K562 (cell line): ENCODE results near the gene MBOAT1. TPM values are rescaled to one million over a fixed set of nuclear protein-coding genes. Genes with fewer than 3 reads are reported as not detected.

Experiments used
- ATAC-seq: fragments of 200-7000 bp; cut with Tn5 transposase; 3 replicates; pipeline ENCODE4 v1.9.1; 2020; ENCODE audit warnings: moderate library complexity
- BruUV-seq: library from RNA; stranded (reverse); fragments of 400-500 nt; replicated peaks from 2 replicates; lab custom pipeline; 2021; lab: Mats Ljungman, UMichigan
- CTCF ChIA-PET: fragments of 300-600 bp; formaldehyde crosslinking; extraction: SDS; loops from one replicate; lab custom pipeline; 2021; ENCODE audit warnings: low intra/inter-chr PET ratio; lab: Yijun Ruan, JAX
- POLR2A ChIA-PET: fragments of 300-600, 350-650 bp; sonication (Branson Sonifier 250); formaldehyde crosslinking; extraction: SDS; loops from one replicate; lab custom pipeline; 2021; ENCODE audit warnings: antibody characterized with exemption, inconsistent platforms; lab: Yijun Ruan, JAX
- DNase-seq, 4 experiments: peaks; one replicate each; pipeline versions ENCODE4 v3.0.0 to v3.0.0-alpha.2; 2011 to 2018; ENCODE audit warnings: low spot score in 3 of 4, mixed read lengths in 3 of 4; ENCODE audit errors: extremely low read depth in 1 of 4
- FAIRE-seq: peaks from 2 replicates; lab custom pipeline; 2011; peaks lifted over from hg19 to GRCh38; lab: Jason Lieb, UNC
- H2AFZ ChIP-seq: 2 replicates; pipeline ENCODE4 v1.6.0; 2011; ENCODE audit warnings: low read depth, low read length, control low read depth, inconsistent platforms
- H3K27ac ChIP-seq: fragments of 200-600 bp; 3 replicates; pipeline ENCODE4 v1.8.0; 2011; ENCODE audit warnings: low read depth, mild to moderate bottlenecking, control low read depth, inconsistent platforms, low read length, moderate library complexity, mixed read lengths; ENCODE audit errors: extremely low read depth
- H3K27me3 ChIP-seq, 2 experiments: fragments of 300-600 bp in 1 of 2; 2 replicates in 1 of 2; 3 replicates in 1 of 2; pipeline versions ENCODE4 v1.6.0 to v1.8.0; 2011; ENCODE audit warnings: inconsistent platforms in 2 of 2, low read length in 2 of 2, mild to moderate bottlenecking in 1 of 2, mixed read lengths in 1 of 2, moderate library complexity in 1 of 2; ENCODE audit not compliant: control insufficient read depth in 2 of 2, insufficient read depth in 2 of 2
- H3K36me3 ChIP-seq: fragments of 300-600 bp; 3 replicates; pipeline ENCODE4 v1.8.0; 2011; ENCODE audit warnings: mild to moderate bottlenecking, low read length, inconsistent platforms; ENCODE audit not compliant: control insufficient read depth, insufficient read depth
- H3K4me1 ChIP-seq, 2 experiments: fragments of 200-600 bp in 1 of 2; replicated peaks in 1 of 2; 2 replicates in 1 of 2; 3 replicates in 1 of 2; pipeline versions ENCODE4 v1.5.1 to v1.8.0; 2011; ENCODE audit warnings: inconsistent platforms in 2 of 2, low read length in 2 of 2, mild to moderate bottlenecking in 1 of 2, mixed read lengths in 1 of 2, moderate library complexity in 1 of 2; ENCODE audit not compliant: control insufficient read depth in 2 of 2, insufficient read depth in 2 of 2
- H3K4me2 ChIP-seq: 2 replicates; pipeline ENCODE4 v1.6.1; 2011; ENCODE audit warnings: low read length, control low read depth, inconsistent platforms, mixed read lengths; ENCODE audit not compliant: insufficient read depth
- H3K4me3 ChIP-seq: fragments of 200-600 bp; sonication (generic), shearing (Covaris generic); 2 replicates; pipeline ENCODE4 v1.5.1; 2016; ENCODE audit warnings: control low read depth, inconsistent platforms
- H3K79me2 ChIP-seq: fragments of 200-600 bp; 3 replicates; pipeline ENCODE4 v1.8.0; 2011; ENCODE audit warnings: low read length, inconsistent platforms; ENCODE audit not compliant: control insufficient read depth, insufficient read depth
- H3K9ac ChIP-seq, 2 experiments: 2 replicates each; pipeline versions ENCODE4 v1.6.0 to v1.6.1; 2011; ENCODE audit warnings: low read depth in 2 of 2, low read length in 2 of 2, control low read depth in 1 of 2, inconsistent platforms in 1 of 2, mild to moderate bottlenecking in 1 of 2, mixed read lengths in 1 of 2; ENCODE audit not compliant: insufficient read depth in 1 of 2
- H3K9me1 ChIP-seq: one replicate; pipeline ENCODE4 v1.6.0; 2011; ENCODE audit warnings: inconsistent platforms, mild to moderate bottlenecking, low read length, moderate library complexity; ENCODE audit not compliant: control insufficient read depth, insufficient read depth
- H3K9me3 ChIP-seq: replicated peaks from 2 replicates; pipeline ENCODE4 v1.5.1; 2011; ENCODE audit warnings: low read depth, low read length, inconsistent platforms; ENCODE audit not compliant: control insufficient read depth, insufficient read depth
- H4K20me1 ChIP-seq: replicated peaks from 2 replicates; pipeline ENCODE4 v1.6.1; 2011; ENCODE audit warnings: low read length, inconsistent platforms, mixed read lengths; ENCODE audit not compliant: control insufficient read depth, insufficient read depth
- BRCA1 ChIP-seq, 2 experiments: fragments of 450-650 bp in 1 of 2; sonication (generic) in 1 of 2; formaldehyde crosslinking in 1 of 2; IDR thresholded peaks; 2 replicates each; pipeline versions ENCODE4 v1.5.0 to v1.6.1; 2017 to 2020; ENCODE audit warnings: mild to moderate bottlenecking in 1 of 2, missing genetic modification reagents in 1 of 2
- CC2D1A ChIP-seq: fragments of 450-650 bp; IDR thresholded peaks from 2 replicates; pipeline ENCODE4 v1.6.1; 2017; ENCODE audit warnings: mild to moderate bottlenecking
- ELF2 ChIP-seq: fragments of 250-450 bp; sonication (Bioruptor Pico); IDR thresholded peaks from 2 replicates; pipeline ENCODE4 v1.5.0; 2021; ENCODE audit warnings: mild to moderate bottlenecking
- EP400 ChIP-seq: fragments of 450-650 bp; IDR thresholded peaks from 2 replicates; pipeline ENCODE4 v1.6.1; 2017; ENCODE audit warnings: antibody characterized with exemption, mild to moderate bottlenecking, moderate library complexity
- MECOM ChIP-seq: fragments of 250-450 bp; sonication (Bioruptor Pico); IDR thresholded peaks from 2 replicates; pipeline ENCODE4 v1.8.0; 2022; ENCODE audit warnings: inconsistent platforms
- PHF21A ChIP-seq: fragments of 450-650 bp; IDR thresholded peaks from 2 replicates; pipeline ENCODE4 v1.6.1; 2017; ENCODE audit warnings: low read depth, borderline replicate concordance
- PHF8 ChIP-seq: fragments of 200-600 bp; sonication (generic); IDR thresholded peaks from 2 replicates; pipeline ENCODE4 v1.6.1; 2012; ENCODE audit warnings: mixed run types, mild to moderate bottlenecking, inconsistent platforms, low read length, moderate library complexity, borderline replicate concordance
- PRMT5 ChIP-seq: sonication (generic); formaldehyde crosslinking; IDR thresholded peaks from 2 replicates; pipeline ENCODE4 v1.5.0; 2020; ENCODE audit warnings: missing genetic modification reagents
- WHSC1 ChIP-seq: IDR thresholded peaks from one replicate; pipeline ENCODE4 v1.6.1; 2012; ENCODE audit warnings: low read length, control low read depth, inconsistent platforms
- ZBTB1 ChIP-seq: sonication (generic); formaldehyde crosslinking; IDR thresholded peaks from 2 replicates; pipeline ENCODE4 v1.8.1; 2023; ENCODE audit warnings: missing genetic modification reagents, low read depth, mild to moderate bottlenecking, borderline replicate concordance
- ZBTB17 ChIP-seq: fragments of 450-650 bp; formaldehyde crosslinking; IDR thresholded peaks from 2 replicates; pipeline ENCODE4 v1.4.0; 2020; ENCODE audit warnings: mild to moderate bottlenecking
- ZC3H4 ChIP-seq: sonication (generic); formaldehyde crosslinking; IDR thresholded peaks from 2 replicates; pipeline ENCODE4 v1.9.0; 2021; ENCODE audit warnings: missing genetic modification reagents, borderline replicate concordance
- ZKSCAN3 ChIP-seq: fragments of 250-450 bp; sonication (Bioruptor Pico); IDR thresholded peaks from 2 replicates; pipeline ENCODE4 v1.4.0; 2020
- ZNF76 ChIP-seq: fragments of 250-450 bp; sonication (Bioruptor Pico); IDR thresholded peaks from 2 replicates; pipeline ENCODE4 v1.4.0; 2020; ENCODE audit warnings: mild to moderate bottlenecking, moderate library complexity, borderline replicate concordance
- WGBS: fragments of 100-300 bp; shearing (Covaris generic); methylation state at CpG from one replicate; pipeline ENCODE4 v1.1.6; 2016; ENCODE audit warnings: low coverage, mixed read lengths; ENCODE audit not compliant: insufficient coverage; ENCODE audit errors: missing lambda C conversion rate; 5-methylcytosine and 5-hydroxymethylcytosine counted together
- in situ Hi-C: fragments of 300-500 bp; cut with MboI; formaldehyde crosslinking; loops from 4 replicates; pipeline ENCODE4 v1.15.0; 2018; ENCODE audit warnings: inconsistent platforms, mixed read lengths
- intact Hi-C: fragments of 100-400 bp; cut with micrococcal nuclease; formaldehyde crosslinking; loops from 2 replicates; pipeline ENCODE4 v1.14.2; 2022
- polyA plus RNA-seq, 8 experiments: library from polyadenylated mRNA; depleted of rRNA in 4 of 8; stranded (reverse) in 5 of 8; unstranded in 3 of 8; fragments of >200 nt; fragmentation: Nextera tagmentation in 2 of 8; fragmentation: Illumina TruSeq in 1 of 8; extraction: Ambion mirVana in 2 of 8; extraction: Trizol in 1 of 8; gene quantifications; 2 replicates each; pipeline versions ENCODE4 v1.2.1 to v1.2.3, GENCODE V29; 2011 to 2014; ENCODE audit warnings: inconsistent platforms in 1 of 8, missing spikeins in 1 of 8
- total RNA-seq, 7 experiments: library from RNA; depleted of rRNA in 6 of 7; stranded (reverse); fragments of >200 nt in 6 of 7; fragmentation: Illumina TruSeq in 2 of 7; extraction: Trizol in 2 of 7; gene quantifications; 2 replicates each; pipeline versions ENCODE4 v1.2.1 to v1.2.3, GENCODE V29; 2011 to 2021; ENCODE audit warnings: low replicate concordance in 1 of 7
- TF ChIP-seq, protein P1 (sequence below): fragments of 250-450 bp; sonication (Bioruptor Pico); IDR thresholded peaks from 2 replicates; pipeline ENCODE4 v1.9.0; 2021; ENCODE audit warnings: mild to moderate bottlenecking, inconsistent platforms
- TF ChIP-seq, protein P2 (sequence below): fragments of 450-650 bp; formaldehyde crosslinking; IDR thresholded peaks from 2 replicates; pipeline ENCODE4 v1.4.0; 2022; ENCODE audit warnings: missing genetic modification characterization
- TF ChIP-seq, protein P3 (sequence below): sonication (generic); formaldehyde crosslinking; IDR thresholded peaks from 2 replicates; pipeline ENCODE4 v1.8.0; 2022; ENCODE audit warnings: missing genetic modification reagents, mild to moderate bottlenecking, borderline replicate concordance

The MBOAT1 gene
- total and polyA plus RNA-seq, 9 of the 15 experiments (the other 6 are each of a cell fraction or from before 2014, with no cell fraction given) = 0.13 to 16.5 (median 10.3) TPM

DNA sequence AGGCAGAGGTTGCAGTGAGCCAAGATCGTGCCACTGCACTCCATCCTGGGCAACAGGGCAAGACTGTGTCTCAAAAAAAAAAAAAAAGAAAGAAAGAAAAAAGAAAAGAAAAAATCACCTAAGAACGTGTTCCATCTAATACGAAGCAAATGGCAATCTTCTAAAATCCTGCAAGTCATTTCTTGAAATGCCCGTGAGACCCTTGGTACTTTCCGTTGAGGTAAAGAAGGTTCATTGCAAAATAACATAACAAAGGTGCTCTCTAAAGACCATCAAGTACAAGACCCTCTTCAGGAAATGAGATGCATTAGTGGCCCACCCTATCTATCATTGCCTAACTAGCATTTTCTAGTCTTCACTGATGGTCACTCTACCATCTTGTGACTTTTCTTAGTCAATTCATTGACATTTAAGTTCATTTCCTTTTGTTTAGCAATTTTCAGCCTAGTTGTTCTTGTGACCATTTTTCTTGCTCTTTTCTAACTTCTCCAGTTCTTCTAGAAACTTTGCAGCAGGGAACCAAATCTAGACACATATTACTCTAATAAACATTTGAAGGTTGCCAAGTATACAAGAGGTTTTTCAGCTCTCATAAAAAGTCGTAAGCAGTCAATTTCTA lies 14.0 kb downstream of the MBOAT1 start:
- intact Hi-C loops (no loop called here), in situ Hi-C loops (no loop called here)
- CTCF ChIA-PET = no interaction called here
- H3K4me3 ChIP-seq = no peak overlapping the region
- ATAC-seq = no peak
- H3K79me2 ChIP-seq = peaks cover 20% of the 10 kb centered on the region
- H3K27me3 ChIP-seq = no peaks in the 10 kb centered on the region
- WGBS = 80% methylated on average over 6 of the region's 6 CpGs
- FAIRE-seq = no peak
- H3K36me3 ChIP-seq = no peaks in the 10 kb centered on the region
- H2AFZ ChIP-seq = no peak overlapping the region
- TF ChIP-seq ZBTB1 (CRISPR knock-in tag) (no peak), ZC3H4 (CRISPR knock-in tag) (no peak), BRCA1 (IDR thresholded peaks at IDR 0.05) (no peak), BRCA1 (CRISPR knock-in tag; IDR thresholded peaks at IDR 0.05) (no peak), ZBTB17 (no peak), EP400 (no peak), MECOM (no peak), PHF21A (no peak), ZNF76 (CRISPR knock-in tag) (no peak), ELF2 (CRISPR knock-in tag) (no peak), PHF8 (no peak), CC2D1A (no peak), PRMT5 (CRISPR knock-in tag) (no peak), ZKSCAN3 (no peak), WHSC1 (no peak)
- TF ChIP-seq, protein P1, sequence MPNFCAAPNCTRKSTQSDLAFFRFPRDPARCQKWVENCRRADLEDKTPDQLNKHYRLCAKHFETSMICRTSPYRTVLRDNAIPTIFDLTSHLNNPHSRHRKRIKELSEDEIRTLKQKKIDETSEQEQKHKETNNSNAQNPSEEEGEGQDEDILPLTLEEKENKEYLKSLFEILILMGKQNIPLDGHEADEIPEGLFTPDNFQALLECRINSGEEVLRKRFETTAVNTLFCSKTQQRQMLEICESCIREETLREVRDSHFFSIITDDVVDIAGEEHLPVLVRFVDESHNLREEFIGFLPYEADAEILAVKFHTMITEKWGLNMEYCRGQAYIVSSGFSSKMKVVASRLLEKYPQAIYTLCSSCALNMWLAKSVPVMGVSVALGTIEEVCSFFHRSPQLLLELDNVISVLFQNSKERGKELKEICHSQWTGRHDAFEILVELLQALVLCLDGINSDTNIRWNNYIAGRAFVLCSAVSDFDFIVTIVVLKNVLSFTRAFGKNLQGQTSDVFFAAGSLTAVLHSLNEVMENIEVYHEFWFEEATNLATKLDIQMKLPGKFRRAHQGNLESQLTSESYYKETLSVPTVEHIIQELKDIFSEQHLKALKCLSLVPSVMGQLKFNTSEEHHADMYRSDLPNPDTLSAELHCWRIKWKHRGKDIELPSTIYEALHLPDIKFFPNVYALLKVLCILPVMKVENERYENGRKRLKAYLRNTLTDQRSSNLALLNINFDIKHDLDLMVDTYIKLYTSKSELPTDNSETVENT = no peak
- TF ChIP-seq, protein P2, sequence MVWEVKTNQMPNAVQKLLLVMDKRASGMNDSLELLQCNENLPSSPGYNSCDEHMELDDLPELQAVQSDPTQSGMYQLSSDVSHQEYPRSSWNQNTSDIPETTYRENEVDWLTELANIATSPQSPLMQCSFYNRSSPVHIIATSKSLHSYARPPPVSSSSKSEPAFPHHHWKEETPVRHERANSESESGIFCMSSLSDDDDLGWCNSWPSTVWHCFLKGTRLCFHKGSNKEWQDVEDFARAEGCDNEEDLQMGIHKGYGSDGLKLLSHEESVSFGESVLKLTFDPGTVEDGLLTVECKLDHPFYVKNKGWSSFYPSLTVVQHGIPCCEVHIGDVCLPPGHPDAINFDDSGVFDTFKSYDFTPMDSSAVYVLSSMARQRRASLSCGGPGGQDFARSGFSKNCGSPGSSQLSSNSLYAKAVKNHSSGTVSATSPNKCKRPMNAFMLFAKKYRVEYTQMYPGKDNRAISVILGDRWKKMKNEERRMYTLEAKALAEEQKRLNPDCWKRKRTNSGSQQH (CRISPR knock-in tag) = no peak
- TF ChIP-seq, protein P3, sequence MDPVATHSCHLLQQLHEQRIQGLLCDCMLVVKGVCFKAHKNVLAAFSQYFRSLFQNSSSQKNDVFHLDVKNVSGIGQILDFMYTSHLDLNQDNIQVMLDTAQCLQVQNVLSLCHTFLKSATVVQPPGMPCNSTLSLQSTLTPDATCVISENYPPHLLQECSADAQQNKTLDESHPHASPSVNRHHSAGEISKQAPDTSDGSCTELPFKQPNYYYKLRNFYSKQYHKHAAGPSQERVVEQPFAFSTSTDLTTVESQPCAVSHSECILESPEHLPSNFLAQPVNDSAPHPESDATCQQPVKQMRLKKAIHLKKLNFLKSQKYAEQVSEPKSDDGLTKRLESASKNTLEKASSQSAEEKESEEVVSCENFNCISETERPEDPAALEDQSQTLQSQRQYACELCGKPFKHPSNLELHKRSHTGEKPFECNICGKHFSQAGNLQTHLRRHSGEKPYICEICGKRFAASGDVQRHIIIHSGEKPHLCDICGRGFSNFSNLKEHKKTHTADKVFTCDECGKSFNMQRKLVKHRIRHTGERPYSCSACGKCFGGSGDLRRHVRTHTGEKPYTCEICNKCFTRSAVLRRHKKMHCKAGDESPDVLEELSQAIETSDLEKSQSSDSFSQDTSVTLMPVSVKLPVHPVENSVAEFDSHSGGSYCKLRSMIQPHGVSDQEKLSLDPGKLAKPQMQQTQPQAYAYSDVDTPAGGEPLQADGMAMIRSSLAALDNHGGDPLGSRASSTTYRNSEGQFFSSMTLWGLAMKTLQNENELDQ = no peak
- H3K4me2 ChIP-seq = no peak overlapping the region
- POLR2A ChIA-PET = interaction anchor here (0.9 to 1.5 kb wide), 4 partner anchors 9 to 15 kb away, joined by 3 to 4 read pairs (median 4); no protein-coding TSS in a partner anchor
- H3K9me1 ChIP-seq = no peaks in the 10 kb centered on the region
- H3K27ac ChIP-seq = no peak overlapping the region
- peaks cover 3 to 29% of the 10 kb centered on the region in 2 experiments for H3K4me1 ChIP-seq
- no peak overlapping the region for H3K9ac ChIP-seq
- no peaks in the 10 kb centered on the region for H4K20me1 ChIP-seq
- TSS peak; percentile 9 for BruUV-seq
- DNase-seq = no peak
- H3K9me3 ChIP-seq = no peaks in the 10 kb centered on the region
